Amygdala (tissue), 56 donors: ENCODE measurements around the gene IZUMO2.

Experiments
- DNase-seq, 56 donors: peaks; one replicate each; lab custom pipeline; 2025; lab: John Stamatoyannopoulos, UW

IZUMO2 gene

DNA sequence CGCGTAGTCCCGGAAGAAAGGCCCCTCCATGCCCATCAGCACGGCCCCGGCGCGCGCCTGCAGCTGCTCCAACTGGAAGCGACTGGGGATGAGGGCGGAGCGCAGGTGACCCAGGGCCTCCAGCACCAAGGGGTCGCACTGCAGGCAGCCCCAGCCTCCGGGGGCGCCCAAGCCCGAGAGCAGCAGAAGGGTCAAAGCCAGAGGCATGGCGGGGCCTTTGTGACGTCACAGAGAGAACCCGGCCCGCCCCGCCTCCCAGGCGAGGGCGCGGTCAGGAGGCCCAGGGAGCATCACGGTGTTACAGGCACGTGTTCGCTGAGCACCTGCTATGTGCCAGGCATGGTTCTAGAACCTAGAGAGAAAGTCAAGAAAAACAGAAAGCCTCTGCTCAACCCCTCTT, at the start of gene IZUMO2:
Gene IZUMO2, minus strand, starts transcription at position 294 of the 400 bp plus-strand sequence. Its CDS starts 87 bp downstream, at position 207.
- DNase-seq = peak in 1 of 56 donors; percentile 2

DNA sequence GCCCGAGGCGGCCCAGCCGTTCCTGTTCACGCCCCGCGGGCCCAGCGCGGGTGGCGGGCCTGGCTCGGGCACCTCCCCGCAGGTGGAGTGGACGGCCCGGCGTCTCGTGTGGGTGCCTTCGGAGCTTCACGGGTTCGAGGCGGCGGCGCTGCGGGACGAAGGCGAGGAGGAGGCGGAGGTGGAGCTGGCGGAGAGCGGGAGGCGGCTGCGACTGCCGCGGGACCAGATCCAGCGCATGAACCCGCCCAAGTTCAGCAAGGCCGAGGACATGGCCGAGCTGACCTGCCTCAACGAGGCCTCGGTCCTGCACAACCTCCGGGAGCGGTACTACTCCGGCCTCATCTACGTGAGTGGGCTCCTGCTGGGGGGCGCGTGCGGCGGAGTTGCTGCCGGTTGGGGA, 47.3 kb upstream of the IZUMO2 start:
- DNase-seq = no peak

DNA sequence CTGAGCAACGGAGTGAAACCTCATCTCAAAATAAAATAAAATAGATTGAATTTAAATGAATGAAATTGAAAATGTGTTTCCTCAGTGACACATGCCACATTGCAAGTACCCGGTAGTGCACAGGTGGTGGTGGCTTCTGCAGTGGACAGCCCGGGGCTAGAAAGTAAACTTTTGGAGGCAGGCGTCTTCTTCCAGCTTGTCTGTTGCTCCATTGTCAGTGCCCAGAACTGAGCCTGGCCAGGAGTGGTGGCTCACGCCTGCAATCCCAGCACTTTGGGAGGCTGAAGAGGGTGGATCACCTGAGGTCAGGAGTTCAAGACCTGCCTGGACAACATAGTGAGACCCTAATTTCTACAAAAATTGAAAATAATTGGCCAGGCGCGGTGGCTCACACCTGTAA, 46.0 kb upstream of the IZUMO2 start:
- no peak for DNase-seq

DNA sequence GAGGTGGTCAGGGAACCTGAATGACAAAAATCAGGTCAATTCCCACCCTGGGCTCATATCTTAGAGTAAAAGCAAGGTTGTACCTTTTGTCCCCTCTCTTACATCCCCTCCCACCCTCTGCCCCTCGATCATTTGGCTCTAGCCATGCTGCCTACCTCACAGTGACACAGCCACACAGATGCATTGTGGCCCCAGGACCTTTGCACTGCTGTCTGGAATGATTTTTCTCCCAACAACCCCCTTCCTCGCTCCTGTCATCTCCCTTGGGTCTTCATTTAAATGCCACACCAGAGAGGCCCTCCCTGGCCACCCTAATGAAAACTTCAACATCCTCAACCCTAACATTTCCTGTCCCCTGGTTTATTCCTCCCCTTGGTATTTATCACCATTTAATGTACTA, 44.6 kb upstream of the IZUMO2 start:
- DNase-seq = no peak

DNA sequence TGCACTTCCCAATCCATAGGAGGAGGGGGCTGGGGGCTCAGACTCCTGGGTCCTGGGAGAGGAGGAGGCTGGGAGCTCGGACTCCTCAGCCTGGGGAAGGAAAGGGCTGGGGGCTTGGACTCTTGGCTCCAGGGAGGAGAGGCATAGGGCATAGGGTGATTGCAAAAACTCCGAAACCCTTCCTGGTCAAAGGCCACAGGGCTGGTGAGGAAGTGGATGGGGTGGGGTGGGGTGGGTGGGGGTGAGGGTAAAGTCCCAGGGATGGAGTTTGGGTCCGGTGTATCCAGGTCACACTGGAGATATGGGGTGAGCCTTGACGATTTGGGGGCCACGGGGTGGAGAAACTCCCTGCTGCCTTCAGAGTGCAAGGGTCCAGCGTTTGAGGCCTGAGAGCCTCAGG, 43.1 kb upstream of the IZUMO2 start:
- DNase-seq = no peak

DNA sequence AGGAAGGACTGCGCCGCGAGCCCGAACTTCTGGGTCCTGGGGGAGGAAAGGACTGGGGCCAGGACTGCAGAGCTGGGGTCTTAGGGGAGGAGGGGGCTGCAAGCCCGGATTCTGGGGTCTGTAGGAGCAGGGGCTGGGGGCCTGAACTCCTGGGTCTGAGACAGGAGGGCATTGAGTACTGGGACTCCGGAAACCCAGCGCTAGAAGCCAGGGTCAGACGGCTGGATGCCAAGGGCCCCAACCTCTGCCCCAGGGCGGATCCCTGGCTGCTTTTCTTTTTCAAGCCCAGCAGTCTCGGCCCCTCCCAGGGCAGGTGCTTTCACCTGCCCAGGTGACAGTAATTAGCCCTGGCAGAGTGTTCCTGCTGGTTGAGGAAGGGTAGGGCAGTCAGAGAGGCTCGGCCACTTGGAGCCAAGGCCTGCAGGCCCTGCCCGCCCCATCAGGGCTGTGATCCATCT, 42.6 kb upstream of the IZUMO2 start:
- no peak for DNase-seq

DNA sequence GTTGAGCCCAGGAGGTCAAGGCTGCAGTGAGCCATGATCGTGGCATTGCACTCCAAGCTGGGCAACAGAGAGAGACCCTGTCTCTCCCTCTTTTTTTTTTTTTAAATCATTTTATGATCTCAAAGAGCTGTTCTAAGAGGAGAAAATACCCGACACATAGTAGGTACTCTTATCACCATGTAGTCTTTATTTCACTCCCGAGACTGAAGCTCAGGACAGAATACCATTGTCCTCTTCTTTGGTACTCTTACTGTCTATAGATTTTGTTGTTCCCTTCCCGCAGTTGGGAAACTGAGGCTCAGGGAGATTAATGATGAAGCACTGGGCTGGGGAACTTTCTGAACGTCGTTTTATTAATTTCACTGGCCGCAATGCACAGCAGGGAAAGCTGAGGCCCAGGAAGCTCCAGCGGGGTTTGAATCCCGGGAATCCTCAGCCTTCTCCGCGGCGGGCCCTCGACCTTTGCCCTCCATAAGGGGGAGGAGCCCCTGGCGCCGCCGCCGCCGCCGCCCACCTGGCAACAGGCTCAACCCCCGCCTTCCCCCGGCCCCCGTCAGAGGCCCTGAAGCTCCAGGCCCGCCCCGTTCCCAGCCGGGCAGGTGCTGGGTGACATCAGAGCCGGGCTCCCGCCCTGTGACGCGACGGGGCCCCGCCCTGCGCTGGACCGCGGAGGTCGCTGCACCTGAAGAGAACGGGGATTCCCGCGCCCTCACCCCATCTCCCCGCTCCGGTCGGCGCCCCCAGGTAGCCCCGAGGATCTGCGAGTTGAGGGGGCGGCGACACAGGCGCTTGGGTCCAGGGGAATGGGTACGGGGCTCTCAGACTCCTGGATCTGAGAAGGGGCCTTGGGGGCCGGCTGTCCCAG, 42.0 kb upstream of the IZUMO2 start:
- peak in 16 of 56 donors; percentile 7 to 65 (median 36) for DNase-seq

DNA sequence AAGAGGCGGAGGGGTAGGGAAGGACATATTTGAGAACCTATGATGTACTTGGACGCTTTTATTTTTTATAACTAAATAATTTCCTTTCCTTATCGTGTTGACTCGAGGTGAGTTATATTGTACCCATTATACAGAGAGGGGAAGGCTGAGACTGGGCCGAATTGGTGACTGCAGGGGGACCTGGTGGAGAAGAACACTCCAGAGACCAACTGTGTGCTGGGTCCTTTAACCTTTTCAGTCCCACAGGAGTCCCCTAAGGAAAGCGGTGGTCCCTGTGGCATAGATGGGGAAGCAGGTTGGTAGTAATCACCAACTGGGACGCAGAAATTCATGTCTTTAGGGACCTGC, 41.0 kb upstream of the IZUMO2 start:
- DNase-seq = no peak

DNA sequence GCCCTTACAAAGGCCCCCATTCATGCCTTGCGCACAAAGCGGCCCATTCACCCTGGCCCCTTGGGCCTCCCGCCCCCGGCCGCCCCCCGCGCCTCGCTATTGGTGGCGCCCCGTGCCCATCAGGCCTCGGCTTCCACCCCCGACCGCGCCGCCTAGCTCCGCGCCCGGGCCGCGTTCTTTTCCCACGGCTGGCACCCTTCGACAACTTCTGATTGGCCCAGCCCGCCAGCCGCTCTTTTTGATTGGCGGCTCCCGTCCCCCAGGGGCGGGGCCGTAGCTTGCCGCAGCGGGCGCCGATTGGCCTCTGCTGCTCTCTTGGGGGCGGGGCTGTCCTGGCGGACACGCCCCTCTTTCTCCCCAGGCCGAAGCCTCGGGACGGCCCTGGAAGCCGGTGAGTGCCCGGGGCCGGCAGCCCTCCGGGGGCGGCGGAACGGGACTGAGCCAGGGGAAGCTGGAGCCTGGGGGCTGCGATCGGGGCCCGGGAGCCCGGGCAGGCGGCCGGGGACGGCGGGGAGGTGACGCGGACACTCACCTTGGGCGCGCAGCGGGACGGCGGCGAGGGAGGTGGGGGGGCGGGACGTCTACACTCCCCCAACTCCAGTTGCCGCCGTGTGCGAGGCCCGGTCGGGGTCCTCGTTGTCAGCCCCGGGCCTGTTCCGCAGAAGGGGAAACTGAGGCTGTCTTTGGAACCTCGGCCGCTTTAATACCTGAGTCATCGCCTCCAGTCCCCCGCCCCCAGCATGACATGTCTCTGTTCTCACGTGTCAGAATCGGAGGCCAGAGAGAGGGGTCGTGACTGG, 40.4 kb upstream of the IZUMO2 start, which contains the start of gene MYH14:
Gene MYH14, plus strand, starts transcription at position 342 of the 800 bp plus-strand sequence. CDS start 6,744 bp downstream, outside the sequence.
- peak; percentile 63 to 99 (median 94) for DNase-seq

DNA sequence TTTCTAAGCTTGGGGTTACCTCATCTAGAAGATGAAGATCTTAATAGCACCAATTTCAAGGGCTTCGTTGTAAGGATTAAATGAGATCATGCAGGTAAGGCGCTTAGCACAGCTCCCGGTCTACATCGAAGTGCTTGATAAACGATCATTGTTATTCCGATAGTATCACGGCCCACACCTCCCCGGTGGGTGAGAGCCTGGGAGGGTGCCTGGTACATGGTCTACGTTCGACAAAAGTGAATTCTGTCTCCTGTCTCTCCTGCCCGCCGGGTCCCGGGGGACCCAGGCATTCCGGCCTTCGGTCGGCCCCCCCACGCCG, 39.8 kb upstream of the IZUMO2 start:
- no peak for DNase-seq

DNA sequence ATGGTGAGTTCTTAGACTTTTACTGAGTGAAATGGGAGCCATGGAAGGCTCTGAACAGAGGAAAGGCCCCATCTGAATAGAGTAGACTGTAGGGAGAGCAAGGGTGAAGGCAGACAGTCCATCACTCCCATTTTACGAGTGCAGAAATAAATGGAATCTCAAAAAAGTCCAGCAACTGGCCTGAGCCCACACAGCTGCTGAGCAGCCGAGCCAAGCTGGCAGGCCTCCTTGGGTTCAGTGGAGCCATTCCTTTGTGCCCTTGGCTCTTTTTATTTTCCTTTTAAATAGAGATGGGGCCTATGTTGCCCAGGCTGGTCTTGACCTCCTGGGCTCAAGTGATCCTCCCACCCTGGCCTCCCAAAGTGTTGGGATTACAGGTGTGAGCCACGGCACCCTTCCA, 39.3 kb upstream of the IZUMO2 start:
- DNase-seq = peak in 6 of 56 donors; percentile 1 to 10 (median 4)

DNA sequence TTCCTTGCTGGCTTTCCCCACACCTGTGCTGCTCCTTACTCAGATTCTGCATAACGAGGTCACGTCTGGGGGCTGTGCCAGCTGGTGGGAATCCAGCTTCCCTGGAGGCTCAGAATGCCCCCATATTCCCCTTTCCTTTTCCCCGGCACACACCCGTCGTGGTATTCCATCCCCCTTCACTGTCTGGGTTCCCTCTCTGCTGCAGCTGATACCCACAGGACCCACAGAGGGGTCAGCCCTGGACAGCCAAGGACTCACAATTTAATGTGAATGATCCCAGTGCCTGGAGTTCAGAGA, 36.1 kb upstream of the IZUMO2 start:
- DNase-seq = no peak

DNA sequence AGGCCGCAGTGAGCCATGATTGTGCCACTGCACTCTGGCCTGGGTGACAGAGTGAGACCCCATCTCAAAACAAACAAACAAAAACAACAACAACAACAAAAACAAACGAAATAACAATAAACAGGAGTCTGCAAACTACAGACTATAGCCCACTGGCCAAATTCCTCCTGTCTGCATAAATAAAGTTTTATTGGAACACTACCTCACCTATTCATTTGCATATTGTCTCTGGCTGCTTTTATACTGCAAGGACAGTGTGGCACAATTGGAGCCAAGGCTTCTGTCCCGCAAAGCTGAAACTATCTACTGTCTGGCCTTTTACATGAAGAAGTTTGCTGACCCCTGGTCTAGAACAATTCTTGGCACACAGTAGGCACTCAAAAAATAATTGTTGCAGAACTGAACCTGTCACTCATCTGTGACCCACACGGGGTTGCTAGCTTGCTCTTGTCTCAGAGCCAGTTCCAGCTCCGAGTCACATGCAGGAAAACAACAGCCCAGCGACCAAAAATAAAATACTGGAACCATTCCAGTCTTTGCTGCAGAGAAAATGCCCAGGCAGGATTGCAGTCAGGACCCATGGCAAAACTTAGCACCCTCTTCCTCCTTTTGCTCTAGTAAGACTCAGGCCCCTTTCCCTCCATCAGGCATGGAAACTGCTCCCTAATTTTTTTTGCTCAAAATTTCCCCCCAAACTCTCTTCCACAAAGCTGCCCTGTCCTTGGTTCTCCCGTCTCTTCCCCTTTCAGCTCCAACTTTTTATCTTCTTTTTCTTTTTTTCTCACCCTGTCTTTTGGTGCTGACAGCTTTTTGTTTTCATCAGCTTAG, 35.6 kb upstream of the IZUMO2 start:
- DNase-seq = peak in 7 of 56 donors; percentile 19 to 75 (median 23)

DNA sequence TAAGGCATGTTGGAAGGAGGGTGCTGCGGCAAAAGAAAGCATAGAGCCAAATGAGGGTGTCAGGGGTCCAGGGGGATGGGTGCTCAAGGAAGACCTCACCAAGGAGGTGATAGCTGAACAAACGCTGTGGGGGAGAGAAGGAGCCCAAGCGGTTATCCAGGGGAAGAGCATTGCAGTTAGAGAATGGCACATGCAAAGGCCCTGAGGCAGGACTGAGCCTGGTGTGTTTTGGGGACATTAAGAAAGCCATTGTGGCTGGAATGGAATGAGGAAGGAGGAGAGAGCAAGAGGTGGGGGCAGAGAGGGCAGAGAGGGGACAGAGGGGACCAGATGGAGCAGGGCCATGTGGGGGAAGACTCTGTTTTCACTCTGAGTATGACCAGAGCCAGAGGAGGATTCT, 34.3 kb upstream of the IZUMO2 start:
- no peak for DNase-seq

DNA sequence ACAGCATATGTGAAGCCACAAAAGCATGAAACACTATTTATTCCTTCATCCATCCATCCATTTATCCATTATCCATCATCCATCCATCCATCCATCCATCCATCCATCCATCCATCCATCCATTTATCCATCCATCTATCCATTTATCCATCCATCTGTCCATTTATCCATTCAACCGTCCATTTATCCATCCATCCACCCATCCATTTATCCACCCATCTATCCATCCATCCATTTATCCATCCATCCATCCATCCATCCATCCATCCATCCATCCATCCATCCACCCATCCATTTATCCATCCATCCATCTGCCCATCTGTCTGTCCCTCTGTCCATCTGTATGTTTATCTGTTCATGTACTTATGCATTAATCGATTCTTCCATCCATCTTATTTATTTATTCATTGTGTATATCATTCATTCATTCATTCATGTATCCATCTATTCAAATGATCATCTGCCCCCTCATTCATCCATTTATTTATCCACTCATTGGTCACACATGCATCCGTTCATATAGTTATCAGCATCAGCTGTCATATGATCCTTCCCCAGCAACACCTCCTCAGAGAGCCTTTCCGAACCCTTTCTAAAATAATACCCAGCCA, 33.3 kb upstream of the IZUMO2 start:
- no peak for DNase-seq

DNA sequence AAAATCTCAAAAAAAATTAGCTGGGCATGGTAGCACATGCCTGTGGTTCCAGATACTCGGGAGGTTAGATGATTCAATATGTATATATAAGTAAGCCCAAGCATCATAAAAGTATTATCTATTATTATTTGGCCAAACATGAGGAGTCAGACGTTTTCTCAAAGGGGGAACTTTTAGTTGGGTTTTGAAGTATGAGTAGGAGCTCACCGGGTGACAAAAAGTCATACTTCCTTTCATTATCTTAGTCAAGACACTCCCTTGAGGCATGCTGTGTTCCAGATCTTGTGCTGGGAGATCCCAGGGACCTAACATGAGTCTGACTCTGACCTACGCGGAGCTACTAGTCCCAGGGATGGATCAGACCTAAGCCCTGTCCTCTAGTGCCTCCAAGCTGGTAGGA, 32.1 kb upstream of the IZUMO2 start:
- DNase-seq = no peak

DNA sequence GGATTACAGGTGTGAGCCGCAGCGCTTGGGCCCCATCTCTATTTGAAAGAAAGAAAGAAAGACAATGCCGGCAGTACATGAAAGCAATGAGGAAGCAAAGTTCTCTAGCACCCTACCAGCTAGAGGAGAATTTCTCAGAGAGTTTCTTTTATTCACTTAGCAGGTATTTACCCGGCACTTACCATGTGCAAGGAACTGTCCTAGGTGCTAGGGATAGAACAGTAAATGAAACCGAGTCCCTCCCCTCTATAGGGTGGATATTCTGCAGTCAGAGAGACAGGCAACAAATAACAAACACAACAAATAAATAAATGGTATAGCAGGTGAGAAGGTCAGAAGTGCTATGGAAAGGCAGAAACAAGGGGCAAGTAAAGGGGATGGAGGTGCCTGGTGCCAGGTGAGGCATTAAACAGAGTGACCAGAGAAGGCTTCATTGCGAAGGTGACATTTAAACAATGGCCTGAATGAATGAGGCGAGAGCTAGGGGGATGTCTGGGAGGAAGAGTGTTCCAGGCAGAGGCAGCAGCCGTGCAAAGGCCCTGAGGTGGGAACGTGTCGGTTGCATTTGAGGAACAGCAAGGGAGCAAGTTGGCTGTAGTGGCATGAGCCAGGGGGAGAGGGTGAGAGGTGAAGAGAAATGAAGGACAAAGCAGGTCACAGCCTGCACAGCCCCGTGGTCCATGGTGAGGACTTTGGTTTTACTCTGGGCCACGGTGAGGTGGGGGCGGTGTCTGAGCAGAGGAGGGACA, 29.6 kb upstream of the IZUMO2 start:
- no peak for DNase-seq

DNA sequence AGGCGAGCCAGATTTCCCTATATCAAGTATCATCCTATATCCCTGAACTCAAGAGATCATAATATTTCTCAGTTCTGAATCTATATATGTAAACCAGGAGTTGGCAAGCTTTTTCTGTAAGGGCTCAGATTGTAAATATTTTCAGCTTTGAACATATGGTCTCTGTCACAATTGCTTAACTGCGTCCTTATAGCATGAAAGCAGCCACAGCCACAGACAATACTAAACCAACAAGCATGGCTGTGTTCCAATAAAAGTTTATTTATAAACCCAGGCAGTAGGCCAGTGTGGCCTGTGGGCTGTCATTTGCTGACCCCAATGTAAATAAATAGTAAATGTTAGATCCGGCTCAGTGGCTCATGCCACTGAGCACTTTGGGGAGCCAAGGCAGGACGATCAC, 28.1 kb upstream of the IZUMO2 start:
- no peak for DNase-seq

DNA sequence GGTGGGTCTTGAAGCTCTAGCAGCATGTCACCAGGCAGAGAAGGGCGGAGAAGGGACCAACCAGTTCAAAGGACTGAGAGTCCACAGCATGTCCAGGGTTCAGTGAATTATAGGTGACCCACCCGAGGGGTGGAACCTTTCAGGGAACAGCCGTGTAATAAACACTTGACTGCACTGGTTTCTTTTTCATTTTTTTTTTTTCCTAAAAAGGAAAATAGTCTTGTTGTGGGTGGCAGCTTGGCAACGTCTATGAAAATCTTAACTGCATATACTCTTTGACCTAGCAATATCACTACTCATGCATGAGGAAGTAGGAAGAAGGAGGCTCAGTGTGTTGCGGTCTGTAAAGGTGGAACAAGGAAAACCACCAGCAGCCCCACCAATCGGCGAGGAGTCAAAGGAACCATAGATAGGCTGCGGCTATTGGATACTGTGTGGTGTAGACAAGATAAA, 27.4 kb upstream of the IZUMO2 start:
- DNase-seq = no peak

DNA sequence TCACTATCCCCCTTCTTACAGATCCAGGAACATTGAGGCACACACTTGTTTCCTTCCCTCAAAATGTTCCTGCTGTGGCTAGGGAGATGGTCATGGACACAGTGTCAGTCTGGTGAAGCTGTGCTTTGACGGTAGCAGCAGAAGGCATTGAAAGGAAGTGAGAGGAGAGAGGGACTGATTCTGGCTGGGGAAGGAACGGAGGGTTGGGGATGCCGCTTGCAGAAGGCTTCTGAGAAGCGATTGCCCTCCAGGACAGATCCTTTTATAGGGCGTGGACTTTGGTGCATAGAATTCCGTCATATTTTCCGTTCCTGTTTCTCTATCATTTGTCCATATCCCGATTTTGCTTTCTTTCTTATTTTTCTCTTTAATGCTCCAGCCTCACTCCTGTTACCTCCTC, 26.2 kb upstream of the IZUMO2 start:
- DNase-seq = no peak
